T-helper 22 cell (primary cell): ENCODE results near the gene EXOC2.

Experiments
- DNase-seq: peaks from one replicate; pipeline ENCODE4 v3.0.0-alpha.2; 2020; ENCODE audit warnings: low read depth

Gene EXOC2, protein sequence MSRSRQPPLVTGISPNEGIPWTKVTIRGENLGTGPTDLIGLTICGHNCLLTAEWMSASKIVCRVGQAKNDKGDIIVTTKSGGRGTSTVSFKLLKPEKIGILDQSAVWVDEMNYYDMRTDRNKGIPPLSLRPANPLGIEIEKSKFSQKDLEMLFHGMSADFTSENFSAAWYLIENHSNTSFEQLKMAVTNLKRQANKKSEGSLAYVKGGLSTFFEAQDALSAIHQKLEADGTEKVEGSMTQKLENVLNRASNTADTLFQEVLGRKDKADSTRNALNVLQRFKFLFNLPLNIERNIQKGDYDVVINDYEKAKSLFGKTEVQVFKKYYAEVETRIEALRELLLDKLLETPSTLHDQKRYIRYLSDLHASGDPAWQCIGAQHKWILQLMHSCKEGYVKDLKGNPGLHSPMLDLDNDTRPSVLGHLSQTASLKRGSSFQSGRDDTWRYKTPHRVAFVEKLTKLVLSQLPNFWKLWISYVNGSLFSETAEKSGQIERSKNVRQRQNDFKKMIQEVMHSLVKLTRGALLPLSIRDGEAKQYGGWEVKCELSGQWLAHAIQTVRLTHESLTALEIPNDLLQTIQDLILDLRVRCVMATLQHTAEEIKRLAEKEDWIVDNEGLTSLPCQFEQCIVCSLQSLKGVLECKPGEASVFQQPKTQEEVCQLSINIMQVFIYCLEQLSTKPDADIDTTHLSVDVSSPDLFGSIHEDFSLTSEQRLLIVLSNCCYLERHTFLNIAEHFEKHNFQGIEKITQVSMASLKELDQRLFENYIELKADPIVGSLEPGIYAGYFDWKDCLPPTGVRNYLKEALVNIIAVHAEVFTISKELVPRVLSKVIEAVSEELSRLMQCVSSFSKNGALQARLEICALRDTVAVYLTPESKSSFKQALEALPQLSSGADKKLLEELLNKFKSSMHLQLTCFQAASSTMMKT

DNA sequence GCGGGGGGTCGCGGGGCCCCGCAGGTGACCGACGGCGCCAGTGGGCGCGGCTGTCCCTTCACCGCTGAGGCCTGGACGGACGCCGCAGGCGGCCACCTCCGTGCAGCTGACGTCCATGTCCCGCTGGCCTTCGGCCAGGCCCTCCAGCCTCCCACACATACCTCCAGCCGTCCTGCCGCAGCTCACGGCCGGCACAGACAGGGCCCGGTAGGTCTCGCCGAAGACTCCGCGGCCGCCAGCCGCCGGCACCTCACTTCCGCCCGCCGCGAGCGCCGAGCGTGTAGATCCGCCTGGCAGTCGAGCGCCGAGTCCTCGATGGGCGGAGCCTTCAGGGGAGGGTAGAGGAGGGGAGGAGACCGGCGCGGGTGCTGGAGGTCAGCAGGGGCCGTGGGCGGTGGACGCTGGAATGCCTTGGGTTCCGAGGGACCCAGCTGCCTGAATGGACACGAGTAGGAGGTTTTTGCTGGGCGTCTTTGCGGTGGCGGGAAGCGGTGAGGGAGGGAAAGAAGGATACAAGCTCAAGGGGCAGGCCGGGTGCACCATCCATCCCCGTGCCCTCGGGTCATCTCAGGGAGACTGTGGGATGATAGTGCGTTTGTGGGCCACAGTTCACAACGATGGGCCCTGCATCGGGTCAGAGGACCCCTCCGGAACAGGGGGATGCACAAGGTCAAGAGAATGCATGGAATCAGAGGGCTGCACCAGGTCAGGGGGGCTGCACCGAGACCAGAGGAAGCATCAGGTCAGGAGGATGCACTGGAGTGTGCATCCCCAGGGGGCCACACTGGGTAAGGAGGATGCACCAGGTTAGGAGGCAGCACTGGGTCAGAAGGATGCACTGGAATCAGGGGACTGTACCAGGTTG lies at the start of gene EXOC2:
EXOC2 (minus strand) TSS at position 282 of the 865 bp plus-strand sequence. CDS start 55,321 bp downstream, outside the sequence.
- DNase-seq, result peak; percentile 70

DNA sequence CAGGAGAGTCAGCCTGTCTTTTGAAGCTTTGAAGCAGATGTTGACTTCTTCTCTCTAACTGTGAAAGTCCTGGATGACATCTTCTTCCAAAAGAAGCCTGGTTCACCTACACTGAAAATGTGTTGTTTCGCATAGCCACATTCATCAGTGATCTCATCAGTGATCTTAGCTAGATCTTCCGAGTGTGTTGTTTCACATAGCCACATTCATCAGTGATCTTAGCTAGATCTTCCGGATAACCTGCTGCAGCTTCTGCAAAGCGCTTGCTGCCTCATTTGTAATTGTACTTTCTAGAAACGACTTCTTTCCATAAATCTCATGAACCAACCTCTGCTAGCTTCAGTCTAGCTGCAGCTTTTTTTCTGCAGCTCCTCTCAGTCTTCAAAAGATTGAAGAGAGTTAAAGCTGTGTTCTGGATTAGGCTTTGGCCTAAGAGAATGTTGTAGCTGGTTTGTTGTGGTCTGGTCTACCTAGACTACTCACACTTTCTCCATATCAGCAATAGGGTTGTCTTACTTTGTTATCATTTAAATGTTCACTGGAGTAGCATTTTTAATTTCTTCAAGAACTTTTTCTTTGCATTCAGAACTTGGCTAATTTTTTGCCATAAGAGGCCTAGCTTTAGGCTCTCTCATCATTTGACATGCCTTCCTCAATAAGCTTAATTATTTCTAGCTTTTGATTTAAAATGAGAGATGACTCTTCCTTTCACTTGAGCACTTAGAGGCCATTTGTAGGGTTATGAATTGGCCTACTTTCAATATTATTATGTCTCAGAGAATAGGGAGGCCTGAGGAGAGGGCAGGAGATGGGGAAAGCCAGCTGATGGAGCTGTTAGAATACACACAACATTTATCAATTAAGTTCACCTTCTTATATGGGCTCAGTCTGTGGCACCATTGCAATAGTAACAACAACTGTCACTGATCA lies 48.7 kb upstream of the EXOC2 start:
- no peak for DNase-seq

GRCh38 chr6:736657-737446 lies 43.9 kb upstream of the EXOC2 start:
- DNase-seq, result no peak

- DNase-seq, result no peak
These were observed 40.7 kb upstream of the EXOC2 start for GRCh38 chr6:733431-734219.

- DNase-seq, result no peak
These were observed 39.0 kb upstream of the EXOC2 start for GRCh38 chr6:731924-732323.

GRCh38 chr6:729606-730320 lies 36.8 kb upstream of the EXOC2 start:
- no peak for DNase-seq

GRCh38 chr6:727856-728255 lies 34.9 kb upstream of the EXOC2 start:
- DNase-seq, result no peak

- no peak for DNase-seq
These were observed 30.6 kb upstream of the EXOC2 start for GRCh38 chr6:723540-723939.

DNA sequence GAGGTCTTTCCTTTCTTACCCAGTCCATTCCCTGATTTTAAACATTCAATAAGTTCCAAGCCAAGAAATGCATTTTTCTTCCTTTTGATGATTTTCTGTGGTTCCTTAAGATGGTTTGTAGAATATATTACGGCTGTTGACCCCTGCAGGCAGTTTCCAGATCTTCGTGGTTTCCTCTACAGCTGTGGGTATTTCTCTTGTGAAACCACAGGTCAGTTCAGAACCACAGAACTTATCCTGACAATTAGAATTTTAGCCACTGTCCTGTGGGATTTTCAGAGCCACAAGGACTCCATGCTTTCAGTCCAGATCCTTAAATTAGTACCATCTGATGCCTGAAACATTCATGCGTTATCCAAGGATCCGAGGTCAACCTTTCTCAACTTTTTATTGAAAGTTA lies 29.7 kb upstream of the EXOC2 start:
- DNase-seq, result no peak

DNA sequence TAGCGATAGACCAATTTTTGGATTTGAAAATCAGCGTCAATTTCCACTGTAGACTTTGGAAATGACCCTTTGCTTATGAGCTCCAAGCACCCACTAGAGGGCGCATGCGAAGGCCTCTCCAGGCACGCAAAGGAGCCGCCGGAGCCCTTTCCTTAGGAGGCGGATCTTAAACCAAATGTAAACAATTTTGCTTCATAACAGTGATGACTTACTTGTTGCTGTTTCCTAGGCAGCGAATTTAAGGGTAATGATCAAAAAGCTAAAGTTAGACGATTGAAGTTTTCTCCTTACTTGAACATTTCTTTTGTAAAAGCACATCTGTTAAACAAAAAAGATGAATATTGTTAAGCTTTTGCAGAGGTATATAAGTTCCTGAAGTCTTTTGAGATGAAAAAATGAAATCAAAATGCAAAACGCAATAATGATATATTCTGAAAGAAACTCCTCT lies 29.2 kb upstream of the EXOC2 start:
- DNase-seq, result peak; percentile 28

- DNase-seq, result no peak
These were observed 25.4 kb upstream of the EXOC2 start for GRCh38 chr6:718345-718744.

- DNase-seq, result no peak
These were observed 24.2 kb upstream of the EXOC2 start for GRCh38 chr6:717135-717534.

DNA sequence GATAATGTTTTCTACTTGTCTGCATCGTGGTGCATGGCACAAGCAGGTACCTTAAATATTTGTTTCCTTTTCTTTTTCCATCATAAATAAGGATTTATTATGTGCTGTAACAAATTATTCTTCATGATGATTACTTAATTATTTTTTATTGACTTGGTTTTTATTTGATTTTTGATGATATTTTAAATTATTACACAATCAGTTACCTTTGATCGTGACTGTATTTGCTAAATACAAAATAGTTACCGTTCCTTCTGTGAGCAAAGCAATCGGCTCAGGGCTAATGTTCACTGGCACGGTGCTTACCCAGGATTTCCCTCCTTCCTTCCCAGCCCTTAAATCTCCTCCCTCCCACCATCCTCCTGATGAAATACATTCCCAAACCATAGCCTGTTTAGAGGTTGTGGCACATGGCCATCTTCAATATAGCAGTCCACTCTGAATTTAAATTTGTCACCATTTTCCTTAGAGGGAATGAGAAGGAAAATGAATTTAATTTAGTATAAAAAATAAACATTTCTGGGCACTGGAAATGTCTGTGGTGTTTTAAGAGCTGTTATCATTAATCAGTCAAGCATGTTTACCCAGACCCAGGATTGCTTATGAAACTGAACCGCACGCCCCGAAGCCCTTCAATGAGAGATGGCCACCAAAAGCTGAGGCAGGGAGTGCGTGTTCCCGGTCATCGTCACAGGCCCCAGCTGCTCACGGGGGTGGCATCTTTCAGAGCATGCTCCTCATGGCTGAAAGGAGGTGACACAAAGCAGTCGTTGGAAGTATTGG lies 23.0 kb upstream of the EXOC2 start:
- DNase-seq, result no peak

DNA sequence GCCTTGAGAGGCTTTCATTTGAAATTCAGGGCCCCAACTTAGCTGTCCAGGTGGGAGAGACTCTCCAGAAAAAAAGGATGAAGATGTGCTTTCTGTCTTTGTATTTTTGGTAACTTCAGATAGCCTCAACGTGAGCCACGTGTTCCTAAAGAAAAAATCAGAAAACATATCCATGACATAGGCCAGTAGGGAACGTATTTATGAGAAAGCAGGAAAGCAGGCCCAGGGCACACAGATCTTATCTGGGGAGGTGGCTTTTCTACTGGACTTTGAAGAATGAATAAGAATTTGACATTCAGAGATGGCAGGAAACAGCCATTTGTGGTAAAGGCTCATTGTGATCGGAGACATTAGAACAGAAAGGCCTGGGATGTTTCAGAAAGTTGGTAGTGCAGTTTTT lies 21.2 kb upstream of the EXOC2 start:
- DNase-seq, result no peak

GRCh38 chr6:713351-713750 lies 20.4 kb upstream of the EXOC2 start:
- no peak for DNase-seq

- DNase-seq, result no peak
These were observed 19.9 kb upstream of the EXOC2 start for GRCh38 chr6:712805-713204.

DNA sequence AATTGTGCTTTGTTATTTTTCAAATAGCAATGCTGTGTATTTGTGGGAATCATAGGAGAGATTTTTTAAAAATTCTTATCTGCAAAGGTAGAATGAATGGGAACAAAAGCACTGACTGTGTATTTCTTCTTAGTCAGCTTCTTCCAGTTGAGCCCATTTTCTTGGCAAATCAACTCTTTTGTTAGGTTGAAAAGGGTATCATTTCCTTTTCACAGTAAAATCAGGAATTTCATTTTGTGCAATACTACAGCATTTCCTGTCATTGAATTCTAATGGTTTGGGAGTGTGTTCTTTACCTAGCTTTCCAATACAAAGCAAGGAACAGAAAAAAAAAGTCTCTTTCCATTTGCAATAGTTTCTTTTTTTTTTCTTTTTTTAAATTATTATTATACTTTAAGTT lies 19.0 kb upstream of the EXOC2 start:
- DNase-seq, result no peak
